ENCODE measurements around the gene CADM3.

The CADM3 gene

GRCh38 chr1:159146980-159147379 lies 24.4 kb upstream of the CADM3 start:
- H3K4me3 ChIP-seq (ENCODE audit: low read depth in 1 of 2, low read length in 2 of 2): no peak overlapping the region
- no peak for TF ChIP-seq EZH2 (IDR thresholded peaks at IDR 0.05; ENCODE audit: borderline replicate concordance, low read depth, low read length, severe bottlenecking)
- TF ChIP-seq CTCF (IDR thresholded peaks at IDR 0.05; ENCODE audit: borderline replicate concordance, extremely low read depth, low read length, poor library complexity, severe bottlenecking): no peak
- no peaks in the 10 kb centered on the region for H3K79me2 ChIP-seq (ENCODE audit: insufficient read depth, low read length)
- H4K20me1 ChIP-seq (ENCODE audit: insufficient read depth, low read length): no peaks in the 10 kb centered on the region
- no peak overlapping the region for H2AFZ ChIP-seq (ENCODE audit: low read depth, low read length)
- H3K27me3 ChIP-seq (ENCODE audit: insufficient read depth, low read length, poor library complexity): peaks cover 8% of the 10 kb centered on the region
- no peaks in the 10 kb centered on the region for H3K36me3 ChIP-seq (ENCODE audit: insufficient read depth, low read length)
- ATAC-seq (ENCODE audit: insufficient read depth, low read depth) (no peak), DNase-seq (no peak)
- no peaks in the 10 kb centered on the region for H3K4me1 ChIP-seq (ENCODE audit: insufficient read depth, low read length)
- H3K27ac ChIP-seq (ENCODE audit: low read length): no peak overlapping the region
- H3K9me3 ChIP-seq (ENCODE audit: insufficient read depth, low read length, severe bottlenecking): no peaks in the 10 kb centered on the region
- no peak overlapping the region for H3K9ac ChIP-seq (ENCODE audit: low read depth, low read length)
- H3K4me2 ChIP-seq (ENCODE audit: insufficient read depth, low read length): no peak overlapping the region

- no peak overlapping the region for H3K9ac ChIP-seq (ENCODE audit: low read depth, low read length)
- no peaks in the 10 kb centered on the region for H4K20me1 ChIP-seq (ENCODE audit: insufficient read depth, low read length)
- H2AFZ ChIP-seq (ENCODE audit: low read depth, low read length): no peak overlapping the region
- no peaks in the 10 kb centered on the region for H3K79me2 ChIP-seq (ENCODE audit: insufficient read depth, low read length)
- H3K4me1 ChIP-seq (ENCODE audit: insufficient read depth, low read length): no peaks in the 10 kb centered on the region
- TF ChIP-seq EZH2 (IDR thresholded peaks at IDR 0.05; ENCODE audit: borderline replicate concordance, low read depth, low read length, severe bottlenecking) (no peak), CTCF (IDR thresholded peaks at IDR 0.05; ENCODE audit: borderline replicate concordance, extremely low read depth, low read length, poor library complexity, severe bottlenecking) (no peak)
- H3K4me2 ChIP-seq (ENCODE audit: insufficient read depth, low read length): no peak overlapping the region
- no peak overlapping the region for H3K4me3 ChIP-seq (ENCODE audit: low read depth in 1 of 2, low read length in 2 of 2)
- ATAC-seq (ENCODE audit: insufficient read depth, low read depth) (no peak), DNase-seq (no peak)
- no peaks in the 10 kb centered on the region for H3K36me3 ChIP-seq (ENCODE audit: insufficient read depth, low read length)
- no peaks in the 10 kb centered on the region for H3K9me3 ChIP-seq (ENCODE audit: insufficient read depth, low read length, severe bottlenecking)
- H3K27ac ChIP-seq (ENCODE audit: low read length): no peak overlapping the region
- H3K27me3 ChIP-seq (ENCODE audit: insufficient read depth, low read length, poor library complexity): no peaks in the 10 kb centered on the region
These were observed 19.4 kb upstream of the CADM3 start for GRCh38 chr1:159152031-159152430.

- H3K4me3 ChIP-seq (ENCODE audit: low read depth in 1 of 2, low read length in 2 of 2): no peak overlapping the region
These were observed 10.3 kb upstream of the CADM3 start for GRCh38 chr1:159161001-159161718.

More at GRCh38 chr1:159161001-159161718, 10.3 kb upstream of the CADM3 start:
- peak; percentile 91 for ATAC-seq (ENCODE audit: insufficient read depth, low read depth)
- no peaks in the 10 kb centered on the region for H4K20me1 ChIP-seq (ENCODE audit: insufficient read depth, low read length)
- H3K4me1 ChIP-seq (ENCODE audit: insufficient read depth, low read length): no peaks in the 10 kb centered on the region
- DNase-seq: peak; percentile 67
- H3K27ac ChIP-seq (ENCODE audit: low read length): no peak overlapping the region
- H3K79me2 ChIP-seq (ENCODE audit: insufficient read depth, low read length): no peaks in the 10 kb centered on the region
- TF ChIP-seq CTCF (IDR thresholded peaks at IDR 0.05; ENCODE audit: borderline replicate concordance, extremely low read depth, low read length, poor library complexity, severe bottlenecking): peak; percentile 98
- no peak for TF ChIP-seq EZH2 (IDR thresholded peaks at IDR 0.05; ENCODE audit: borderline replicate concordance, low read depth, low read length, severe bottlenecking)
- H2AFZ ChIP-seq (ENCODE audit: low read depth, low read length): no peak overlapping the region
- peaks cover 5% of the 10 kb centered on the region for H3K27me3 ChIP-seq (ENCODE audit: insufficient read depth, low read length, poor library complexity)
- H3K36me3 ChIP-seq (ENCODE audit: insufficient read depth, low read length): no peaks in the 10 kb centered on the region
- no peak overlapping the region for H3K9ac ChIP-seq (ENCODE audit: low read depth, low read length)
- no peaks in the 10 kb centered on the region for H3K9me3 ChIP-seq (ENCODE audit: insufficient read depth, low read length, severe bottlenecking)
- no peak overlapping the region for H3K4me2 ChIP-seq (ENCODE audit: insufficient read depth, low read length)
